Fibroblast of the aortic adventitia (primary cell): ENCODE measurements around the gene HNRNPA3. TPM values are rescaled to one million over a fixed set of nuclear protein-coding genes. Genes with fewer than 3 reads are reported as not detected.
A peak's percentile ranks its signal among the peaks of the same experiment; 100 is the strongest.
"Not testable (repeated sequence)": the region's sequence is repeated elsewhere in the genome, so short reads cannot be mapped to it uniquely, and the experiment has no call there.

Source experiments
- DNase-seq: peaks from one replicate; pipeline ENCODE4 v3.0.0-alpha.2; 2010; ENCODE audit warnings: low read depth
- H3K4me3 ChIP-seq: 2 replicates; pipeline ENCODE4 v1.5.1; 2011; ENCODE audit warnings: low read depth, mild to moderate bottlenecking, control low read depth, low read length, moderate library complexity
- total RNA-seq: library from RNA; depleted of rRNA; stranded (reverse); fragments of >200 nt; gene quantifications from 2 replicates; pipeline ENCODE4 v1.2.3, GENCODE V29; 2012; ENCODE audit warnings: low replicate concordance
- TF ChIP-seq, protein P1 (sequence below): IDR thresholded peaks from 2 replicates; pipeline ENCODE4 v1.5.1; 2011; ENCODE audit warnings: mild to moderate bottlenecking, low read length, control low read depth, inconsistent platforms; ENCODE audit not compliant: insufficient read depth

Gene HNRNPA3
- total RNA-seq, 1 donor = 43.7 TPM

DNA sequence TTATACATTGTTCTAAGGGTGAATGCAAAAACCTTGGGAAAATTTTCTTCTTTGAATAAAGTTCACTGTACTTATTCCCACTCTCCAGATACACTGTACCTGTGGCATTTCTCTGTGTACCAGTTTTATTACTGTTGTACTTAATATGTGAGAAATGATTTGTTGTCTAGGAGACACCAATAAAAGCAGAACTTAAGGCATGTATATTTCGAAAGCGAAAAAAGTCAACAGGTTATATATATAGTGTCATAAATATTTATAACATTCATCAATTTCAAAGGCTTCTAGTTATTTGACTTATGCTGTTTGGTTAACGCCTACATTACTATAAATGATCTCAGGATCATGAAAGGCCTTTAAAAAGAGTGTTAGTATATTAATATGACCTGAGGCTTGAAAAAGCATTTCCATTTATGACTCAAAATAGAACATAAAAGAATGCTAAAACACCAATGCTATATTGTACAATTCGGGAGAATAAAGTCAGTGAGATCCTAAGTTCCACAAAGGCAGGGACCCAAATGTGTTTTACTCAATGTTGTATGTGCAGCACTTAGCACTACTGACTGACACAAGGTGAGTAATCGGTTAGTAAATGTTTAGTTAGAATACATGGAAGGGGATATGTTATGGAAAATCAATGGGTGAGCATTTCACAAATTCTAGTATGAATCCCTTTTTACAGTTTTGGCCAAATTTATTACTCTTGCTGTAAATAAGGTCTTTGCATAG lies 32.2 kb upstream of the HNRNPA3 start:
- no peak overlapping the region for H3K4me3 ChIP-seq
- no peak for DNase-seq
- TF ChIP-seq, protein P1, sequence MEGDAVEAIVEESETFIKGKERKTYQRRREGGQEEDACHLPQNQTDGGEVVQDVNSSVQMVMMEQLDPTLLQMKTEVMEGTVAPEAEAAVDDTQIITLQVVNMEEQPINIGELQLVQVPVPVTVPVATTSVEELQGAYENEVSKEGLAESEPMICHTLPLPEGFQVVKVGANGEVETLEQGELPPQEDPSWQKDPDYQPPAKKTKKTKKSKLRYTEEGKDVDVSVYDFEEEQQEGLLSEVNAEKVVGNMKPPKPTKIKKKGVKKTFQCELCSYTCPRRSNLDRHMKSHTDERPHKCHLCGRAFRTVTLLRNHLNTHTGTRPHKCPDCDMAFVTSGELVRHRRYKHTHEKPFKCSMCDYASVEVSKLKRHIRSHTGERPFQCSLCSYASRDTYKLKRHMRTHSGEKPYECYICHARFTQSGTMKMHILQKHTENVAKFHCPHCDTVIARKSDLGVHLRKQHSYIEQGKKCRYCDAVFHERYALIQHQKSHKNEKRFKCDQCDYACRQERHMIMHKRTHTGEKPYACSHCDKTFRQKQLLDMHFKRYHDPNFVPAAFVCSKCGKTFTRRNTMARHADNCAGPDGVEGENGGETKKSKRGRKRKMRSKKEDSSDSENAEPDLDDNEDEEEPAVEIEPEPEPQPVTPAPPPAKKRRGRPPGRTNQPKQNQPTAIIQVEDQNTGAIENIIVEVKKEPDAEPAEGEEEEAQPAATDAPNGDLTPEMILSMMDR = no peak

DNA sequence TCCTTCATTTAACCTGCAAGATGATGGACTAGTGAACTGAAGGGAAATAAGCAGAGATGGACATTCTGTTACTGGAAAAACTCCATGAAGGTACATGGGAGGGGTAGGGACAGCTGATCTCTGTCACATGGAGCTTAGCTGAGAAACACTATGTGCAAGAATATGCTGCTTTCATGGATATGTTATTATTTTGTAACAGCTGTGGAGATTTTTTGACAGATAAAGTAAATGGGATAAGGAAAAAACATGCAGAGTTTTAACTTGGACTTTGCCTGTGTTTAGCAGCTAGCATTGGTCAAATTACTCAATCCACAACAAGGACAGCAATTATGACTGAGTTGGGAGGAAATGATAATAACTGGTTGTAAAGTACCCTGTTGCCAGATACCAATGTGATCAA lies 28.7 kb upstream of the HNRNPA3 start:
- no peak for DNase-seq
- H3K4me3 ChIP-seq = no peak overlapping the region
- TF ChIP-seq, protein P1 = no peak

- no peak for DNase-seq
- no peak overlapping the region for H3K4me3 ChIP-seq
- TF ChIP-seq, protein P1 = no peak
Measured at GRCh38 chr2:177184606-177185005, 28.0 kb upstream of the HNRNPA3 start.

DNA sequence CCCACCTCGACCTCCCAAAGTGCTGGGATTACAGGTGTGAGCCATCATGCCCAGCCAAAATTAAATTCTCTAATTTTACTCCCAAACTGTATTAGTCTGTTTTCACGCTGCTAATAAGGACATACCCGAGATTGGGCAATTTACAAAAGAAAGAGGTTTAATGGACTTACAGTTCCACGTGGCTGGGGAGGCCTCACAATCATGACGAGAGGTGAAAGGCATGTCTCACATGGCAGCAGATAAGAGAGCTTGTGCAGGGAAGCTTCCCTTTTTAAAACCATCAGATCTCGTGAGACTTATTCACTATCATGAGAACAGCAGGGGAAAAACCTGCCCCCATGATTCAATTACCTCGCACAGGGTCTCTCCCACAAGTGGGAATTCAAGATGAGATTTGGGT lies 26.6 kb upstream of the HNRNPA3 start:
- not testable (repeated sequence) for DNase-seq, H3K4me3 ChIP-seq

DNA sequence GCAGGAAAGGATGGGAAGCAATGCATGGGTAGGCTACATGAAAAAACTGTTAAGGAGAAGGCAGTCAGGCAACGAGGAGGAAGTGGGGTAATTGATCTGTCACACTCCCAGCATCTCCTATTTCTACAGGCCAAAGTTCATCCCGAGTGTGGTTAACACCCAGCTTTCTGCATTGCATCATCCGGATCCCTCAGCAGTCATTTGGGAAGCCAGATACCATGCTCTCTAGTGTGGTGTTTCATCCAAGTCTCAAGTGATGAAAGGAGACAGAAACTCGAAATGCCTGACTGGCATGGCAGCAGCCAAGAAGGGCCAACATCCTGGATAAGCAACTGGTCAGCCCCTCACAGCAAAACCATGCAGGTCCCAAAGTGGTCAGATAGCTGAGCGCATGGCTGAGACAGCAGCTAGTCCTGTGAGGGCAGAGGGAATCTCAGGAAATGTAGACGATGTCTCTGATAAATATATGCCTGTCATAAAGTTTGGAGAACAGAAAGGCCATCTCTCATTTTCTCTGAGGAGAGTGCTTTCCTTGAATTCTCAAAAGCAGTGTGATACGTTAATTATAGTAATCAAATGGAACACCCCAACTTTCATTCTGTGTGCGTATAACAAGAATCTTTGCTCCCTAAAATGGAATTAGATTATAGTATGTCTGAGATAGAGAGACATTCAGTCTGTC lies 24.8 kb upstream of the HNRNPA3 start:
- TF ChIP-seq, protein P1 = no peak
- peak; percentile 72 for DNase-seq

GRCh38 chr2:177188482-177189469 lies 23.8 kb upstream of the HNRNPA3 start:
- TF ChIP-seq, protein P1 = no peak
- DNase-seq = no peak

More for the DNA sequence above, 24.8 kb upstream of the HNRNPA3 start:
- H3K4me3 ChIP-seq = no peak overlapping the region

DNA sequence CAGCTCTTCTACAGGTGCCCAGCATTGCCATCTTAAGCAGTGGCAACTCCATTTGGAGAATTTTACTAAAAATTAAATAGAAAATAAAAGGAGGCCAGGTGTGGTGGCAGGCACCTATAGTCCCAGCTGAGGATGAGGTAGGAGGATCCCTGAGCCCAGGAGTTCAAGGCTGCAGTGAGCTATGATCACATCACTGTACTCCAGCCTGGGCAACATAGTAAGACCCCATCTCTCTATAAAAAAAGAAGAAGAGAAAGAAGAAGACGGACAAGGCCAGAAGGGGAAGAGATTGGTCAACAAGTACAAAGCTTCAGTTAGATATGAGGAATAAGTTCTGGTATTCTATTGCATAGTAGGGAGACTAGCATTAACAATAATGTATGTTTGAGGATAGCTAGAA lies 21.7 kb upstream of the HNRNPA3 start:
- TF ChIP-seq, protein P1 = no peak
- no peak for DNase-seq
- no peak overlapping the region for H3K4me3 ChIP-seq

More at GRCh38 chr2:177188482-177189469, 23.8 kb upstream of the HNRNPA3 start:
- no peak overlapping the region for H3K4me3 ChIP-seq
